NB4 (cell line): ENCODE measurements around the gene CREB3L2.

Source experiments
- MYC ChIP-seq: IDR thresholded peaks from 2 replicates; pipeline ENCODE4 v1.6.1; 2011; ENCODE audit warnings: low read depth, low read length
- TF ChIP-seq, protein P1 (sequence below): IDR thresholded peaks from one replicate; pipeline ENCODE4 v1.5.1; 2012; ENCODE audit warnings: low read depth, low read length

DNA sequence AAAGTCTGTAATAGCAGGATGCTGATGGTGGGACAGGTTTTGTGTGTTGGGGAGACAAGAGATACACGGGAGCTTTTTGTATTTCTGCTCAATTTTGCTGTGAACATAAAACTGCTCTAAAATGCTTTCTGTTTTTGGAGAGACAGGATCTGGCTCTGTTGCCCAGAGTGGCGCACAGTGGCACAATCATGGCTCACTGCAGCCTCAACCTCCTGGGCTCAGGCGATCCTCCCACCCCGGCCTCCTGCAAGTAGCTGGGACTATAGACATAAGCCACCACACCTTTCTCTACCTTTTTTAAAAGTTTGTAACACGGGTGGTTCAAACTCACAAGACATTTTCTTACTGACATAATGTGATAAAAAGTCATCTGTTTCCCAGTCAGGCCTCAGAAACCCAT is 14.3 kb downstream of the CREB3L2 start:
- TF ChIP-seq, protein P1, sequence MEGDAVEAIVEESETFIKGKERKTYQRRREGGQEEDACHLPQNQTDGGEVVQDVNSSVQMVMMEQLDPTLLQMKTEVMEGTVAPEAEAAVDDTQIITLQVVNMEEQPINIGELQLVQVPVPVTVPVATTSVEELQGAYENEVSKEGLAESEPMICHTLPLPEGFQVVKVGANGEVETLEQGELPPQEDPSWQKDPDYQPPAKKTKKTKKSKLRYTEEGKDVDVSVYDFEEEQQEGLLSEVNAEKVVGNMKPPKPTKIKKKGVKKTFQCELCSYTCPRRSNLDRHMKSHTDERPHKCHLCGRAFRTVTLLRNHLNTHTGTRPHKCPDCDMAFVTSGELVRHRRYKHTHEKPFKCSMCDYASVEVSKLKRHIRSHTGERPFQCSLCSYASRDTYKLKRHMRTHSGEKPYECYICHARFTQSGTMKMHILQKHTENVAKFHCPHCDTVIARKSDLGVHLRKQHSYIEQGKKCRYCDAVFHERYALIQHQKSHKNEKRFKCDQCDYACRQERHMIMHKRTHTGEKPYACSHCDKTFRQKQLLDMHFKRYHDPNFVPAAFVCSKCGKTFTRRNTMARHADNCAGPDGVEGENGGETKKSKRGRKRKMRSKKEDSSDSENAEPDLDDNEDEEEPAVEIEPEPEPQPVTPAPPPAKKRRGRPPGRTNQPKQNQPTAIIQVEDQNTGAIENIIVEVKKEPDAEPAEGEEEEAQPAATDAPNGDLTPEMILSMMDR = no peak
- no peak for TF ChIP-seq MYC
